ENCODE data around the gene ASB1. TPM values are rescaled to one million over a fixed set of nuclear protein-coding genes. Genes with fewer than 3 reads are reported as not detected.

ASB1 gene
- total and polyA plus RNA-seq, 2 of the 13 experiments (the other 11 are each of a cell fraction or from before 2014, with no cell fraction given) = 48.6 to 49.2 TPM

DNA sequence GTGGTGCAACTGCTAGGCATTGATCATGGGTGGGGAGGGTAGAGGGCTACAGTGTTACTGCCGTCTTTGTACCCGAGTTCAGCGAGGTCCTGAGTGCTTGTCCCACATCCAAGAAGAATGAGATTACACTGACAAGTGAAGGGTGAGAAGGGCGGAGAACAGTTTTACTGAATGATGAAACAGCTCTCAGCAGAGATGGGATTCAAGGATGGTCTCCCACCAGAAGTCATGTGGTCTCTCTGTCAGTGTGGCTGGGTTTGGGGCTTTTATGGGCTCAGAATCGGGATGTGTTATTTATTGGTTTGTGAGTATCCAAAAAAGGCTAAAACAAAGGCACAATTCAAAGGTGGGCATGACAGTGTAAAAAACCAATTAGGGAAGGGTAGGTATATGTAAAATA lies 10.8 kb upstream of the ASB1 start (continued):
- TF ChIP-seq, protein P1, sequence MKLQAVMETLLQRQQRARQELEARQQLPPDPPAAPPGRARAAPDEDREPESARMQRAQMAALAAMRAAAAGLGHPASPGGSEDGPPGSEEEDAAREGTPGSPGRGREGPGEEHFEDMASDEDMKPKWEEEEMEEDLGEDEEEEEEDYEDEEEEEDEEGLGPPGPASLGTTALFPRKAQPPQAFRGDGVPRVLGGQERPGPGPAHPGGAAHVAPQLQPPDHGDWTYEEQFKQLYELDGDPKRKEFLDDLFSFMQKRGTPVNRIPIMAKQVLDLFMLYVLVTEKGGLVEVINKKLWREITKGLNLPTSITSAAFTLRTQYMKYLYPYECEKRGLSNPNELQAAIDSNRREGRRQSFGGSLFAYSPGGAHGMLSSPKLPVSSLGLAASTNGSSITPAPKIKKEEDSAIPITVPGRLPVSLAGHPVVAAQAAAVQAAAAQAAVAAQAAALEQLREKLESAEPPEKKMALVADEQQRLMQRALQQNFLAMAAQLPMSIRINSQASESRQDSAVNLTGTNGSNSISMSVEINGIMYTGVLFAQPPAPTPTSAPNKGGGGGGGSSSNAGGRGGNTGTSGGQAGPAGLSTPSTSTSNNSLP (IDR thresholded peaks at IDR 0.05; ENCODE audit: low read depth, low read length) = no peak
- no peak for TF ChIP-seq NFE2 (CRISPR knock-in tag; IDR thresholded peaks at IDR 0.05)
- TF ChIP-seq, protein P2, sequence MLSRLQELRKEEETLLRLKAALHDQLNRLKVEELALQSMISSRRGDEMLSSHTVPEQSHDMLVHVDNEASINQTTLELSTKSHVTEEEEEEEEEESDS (CRISPR knock-in tag; IDR thresholded peaks at IDR 0.05; ENCODE audit: borderline replicate concordance) = no peak
- TF ChIP-seq KMT2A (CRISPR knock-in tag; IDR thresholded peaks at IDR 0.05) = no peak

DNA sequence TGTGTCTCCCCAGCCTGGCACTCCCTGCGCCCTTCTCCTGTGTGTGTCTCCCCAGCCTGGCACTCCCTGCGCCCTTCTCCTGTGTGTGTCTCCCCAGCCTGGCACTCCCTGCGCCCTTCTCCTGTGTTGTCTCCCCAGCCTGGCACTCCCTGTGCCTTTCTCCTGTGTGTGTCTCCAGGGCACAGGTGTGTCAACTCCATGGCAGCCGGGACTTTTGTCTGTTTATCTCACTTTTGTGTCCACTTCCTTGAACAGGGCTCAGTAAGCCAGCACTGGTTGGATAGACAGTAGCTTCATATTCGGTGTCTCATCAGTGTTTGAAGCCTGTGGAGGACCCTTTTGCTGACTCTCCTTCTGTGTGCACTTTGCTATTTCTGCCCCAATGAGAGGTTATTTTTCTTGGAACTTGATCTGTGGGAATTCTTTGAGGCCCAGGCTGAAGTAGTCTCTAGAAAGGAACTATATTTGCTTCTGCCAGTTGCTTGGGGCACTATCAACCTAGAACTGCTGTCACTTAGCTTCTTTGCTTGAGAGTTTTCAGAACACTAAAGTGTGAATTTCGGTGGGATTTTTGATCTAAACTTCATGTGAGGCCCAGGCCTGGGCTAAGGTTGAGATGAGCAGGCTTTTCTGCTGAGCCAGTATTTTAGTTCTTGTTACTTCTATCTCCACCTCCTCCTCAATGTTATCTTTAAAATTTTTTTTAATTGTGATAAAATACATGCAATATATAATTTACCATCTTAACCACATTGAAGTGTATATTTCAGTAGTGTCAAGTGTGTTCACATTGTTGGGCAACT lies 8.3 kb upstream of the ASB1 start:
- intact Hi-C loops (cut with micrococcal nuclease; ENCODE audit: unreplicated experiment) (no loop called here), in situ Hi-C loops (cut with HindIII; ENCODE audit: extremely low pct_ligation_motif_present, low pct_unique_long_range_greater_than_20kb) (no loop called here)
- H2AFZ ChIP-seq (ENCODE audit: low read length) = no peak overlapping the region
- DNase-seq (ENCODE audit: low spot score) = no peak
- peaks cover 6% of the 10 kb centered on the region for H3K4me1 ChIP-seq (ENCODE audit: insufficient read depth, low read length)
- no peak for TF ChIP-seq RBAK (CRISPR knock-in tag; IDR thresholded peaks at IDR 0.05)
- TF ChIP-seq MAFK (conservative IDR thresholded peaks at IDR 0.05 in 1 of 2, IDR thresholded peaks at IDR 0.05 in 1 of 2; ENCODE audit: low read length in 2 of 2) = peak; percentile 22 to 28; a peak in 1 of 4 replicates
- no peak for TF ChIP-seq SRF (IDR thresholded peaks at IDR 0.05; ENCODE audit: low read depth, low read length)
- no peak overlapping the region for H3K4me2 ChIP-seq (ENCODE audit: low read depth, low read length)
- H3K9ac ChIP-seq (ENCODE audit: insufficient read depth, low read depth, low read length) = no peak overlapping the region
- no peak for FAIRE-seq
- 86% methylated on average over 6 of the region's 6 CpGs for WGBS (ENCODE audit: low lambda C conversion rate)
- H3K9me3 ChIP-seq (ENCODE audit: low read length) = no peaks in the 10 kb centered on the region
- H3K27me3 ChIP-seq (ENCODE audit: control insufficient read depth in 1 of 2, insufficient read depth in 2 of 2, low read length in 2 of 2) = no peaks in the 10 kb centered on the region
- no peak overlapping the region for H3K4me3 ChIP-seq (replicated peaks in 1 of 3; ENCODE audit: insufficient read depth in 1 of 3, low read depth in 2 of 3, low read length in 3 of 3)
- no peak for ATAC-seq
- H3K36me3 ChIP-seq (replicated peaks in 1 of 2; ENCODE audit: control insufficient read depth in 1 of 2, insufficient read depth in 2 of 2, low read length in 2 of 2) = no peaks in the 10 kb centered on the region
- BruUV-seq (replicated peaks) = no TSS peak
- ChIA-PET POLR2A (no interaction called here), CTCF (ENCODE audit: low intra/inter-chr PET ratio, low total read pairs) (no interaction called here)
- H3K79me2 ChIP-seq (ENCODE audit: insufficient read depth, low read length) = no peaks in the 10 kb centered on the region
- no peak overlapping the region for H3K27ac ChIP-seq (ENCODE audit: extremely low read length, insufficient read depth, low read length)
- no peaks in the 10 kb centered on the region for H4K20me1 ChIP-seq (ENCODE audit: insufficient read depth, low read length)

Measured in HepG2 (cell line).